Spleen (tissue), 7 donors: ENCODE results near the gene AFMID.

Experiments
- CTCF ChIP-seq, 11 experiments: fragments of 200-600 bp in 7 of 11; fragments of 450-650 bp in 4 of 11; sonication (generic) in 4 of 11; IDR thresholded peaks in 8 of 11; conservative IDR thresholded peaks in 3 of 11; 1 replicate in 7 of 11; 2 replicates in 4 of 11; pipeline versions ENCODE4 v1.4.0 to v1.8.0; 2016 to 2021; ENCODE audit warnings: antibody characterized with exemption in 11 of 11, inconsistent platforms in 4 of 11, mild to moderate bottlenecking in 1 of 11
- POLR2A ChIP-seq, 3 donors: fragments of 450-650 bp; IDR thresholded peaks; one replicate each; pipeline ENCODE4 v1.5.1; 2017; ENCODE audit warnings: antibody characterized with exemption in 3 of 3, mild to moderate bottlenecking in 1 of 3
- donor health status: DM: no; HTN: no; CAD: no; lungs with moderate emphysema.
- donor health status: DM: no; HTN: no; CAD: no.
- donor health status: DM: no; HTN: no; CAD: no.

GRCh38 chr17:78208486-78208885 is 21.3 kb downstream of the AFMID start:
- TF ChIP-seq CTCF (IDR thresholded peaks at IDR 0.05 in 8 of 11, conservative IDR thresholded peaks at IDR 0.05 in 3 of 11) (no peak), POLR2A (IDR thresholded peaks at IDR 0.05) (no peak)
